SK-N-SH (cell line): ENCODE measurements around the gene SP1. TPM values are rescaled to one million over a fixed set of nuclear protein-coding genes. Genes with fewer than 3 reads are reported as not detected.
A peak's percentile ranks its signal among the peaks of the same experiment; 100 is the strongest.

Experiments
- CTCF ChIA-PET: fragments of 300-600, 350-600 bp; formaldehyde crosslinking; extraction: SDS; loops from one replicate; lab custom pipeline; 2021; lab: Yijun Ruan, JAX
- POLR2A ChIA-PET: fragments of 350-600 bp; sonication (Branson Sonifier 250); formaldehyde crosslinking; extraction: SDS; loops from one replicate; lab custom pipeline; 2020; ENCODE audit warnings: antibody characterized with exemption, inconsistent platforms; lab: Yijun Ruan, JAX
- DNase-seq: peaks from one replicate; pipeline ENCODE4 v3.0.0; 2012
- H2AFZ ChIP-seq: fragments of 200-600 bp; sonication (generic); 2 replicates; pipeline ENCODE4 v1.8.1; 2016; ENCODE audit warnings: antibody characterized with exemption, mild to moderate bottlenecking, low read depth
- H3F3A ChIP-seq: fragments of 200-600 bp; sonication (generic); replicated peaks from 2 replicates; pipeline ENCODE3; 2016; ENCODE audit warnings: antibody characterized with exemption, mild to moderate bottlenecking; ENCODE audit not compliant: insufficient read depth
- H3K27ac ChIP-seq, 2 experiments: fragments of 200-500 bp in 1 of 2; fragments of 200-600 bp in 1 of 2; sonication (Bioruptor generic) in 1 of 2; sonication (generic), shearing (Covaris generic) in 1 of 2; 2 replicates each; pipeline versions ENCODE4 v1.5.1 to v1.6.1; 2014 to 2016; ENCODE audit warnings: low read depth in 2 of 2, inconsistent platforms in 1 of 2, low read length in 1 of 2, mild to moderate bottlenecking in 1 of 2, mixed read lengths in 1 of 2
- H3K27me3 ChIP-seq: fragments of 200-600 bp; sonication (generic), shearing (Covaris generic); 2 replicates; pipeline ENCODE4 v1.6.1; 2016; ENCODE audit warnings: mixed run types; ENCODE audit not compliant: insufficient read depth
- H3K36me3 ChIP-seq, 2 experiments: fragments of 200-500 bp in 1 of 2; fragments of 200-600 bp in 1 of 2; sonication (Bioruptor generic) in 1 of 2; sonication (generic) in 1 of 2; replicated peaks in 1 of 2; 2 replicates each; pipeline versions ENCODE3 to v1.5.1; 2014 to 2016; ENCODE audit warnings: low read length in 1 of 2, mild to moderate bottlenecking in 1 of 2; ENCODE audit not compliant: insufficient read depth in 2 of 2, control insufficient read depth in 1 of 2
- H3K4me1 ChIP-seq, 2 experiments: fragments of 200-500 bp in 1 of 2; fragments of 200-600 bp in 1 of 2; sonication (Bioruptor generic) in 1 of 2; sonication (generic), shearing (Covaris generic) in 1 of 2; 2 replicates each; pipeline versions ENCODE4 v1.5.1 to v1.6.1; 2014 to 2016; ENCODE audit warnings: low read depth in 1 of 2, low read length in 1 of 2, mixed run types in 1 of 2; ENCODE audit not compliant: insufficient read depth in 2 of 2, control insufficient read depth in 1 of 2
- H3K4me2 ChIP-seq: fragments of 200-600 bp; sonication (generic), shearing (Covaris generic); 2 replicates; pipeline ENCODE4 v1.6.1; 2017; ENCODE audit warnings: mixed run types
- H3K4me3 ChIP-seq, 2 experiments: fragments of 200-500 bp in 1 of 2; fragments of 200-600 bp in 1 of 2; sonication (Bioruptor generic) in 1 of 2; sonication (generic), shearing (Covaris generic) in 1 of 2; 2 replicates each; pipeline versions ENCODE4 v1.5.1 to v1.8.1; 2014 to 2016; ENCODE audit warnings: low read depth in 2 of 2, inconsistent platforms in 1 of 2, low read length in 1 of 2, mild to moderate bottlenecking in 1 of 2, mixed read lengths in 1 of 2, moderate library complexity in 1 of 2
- H3K79me2 ChIP-seq: fragments of 200-600 bp; sonication (generic); 2 replicates; pipeline ENCODE4 v1.8.1; 2017; ENCODE audit warnings: mild to moderate bottlenecking; ENCODE audit not compliant: insufficient read depth
- H3K9ac ChIP-seq: fragments of 200-600 bp; sonication (generic); 2 replicates; pipeline ENCODE4 v1.6.1; 2017; ENCODE audit warnings: mixed run types
- H3K9me2 ChIP-seq: fragments of 200-600 bp; sonication (generic); 2 replicates; pipeline ENCODE4 v1.6.1; 2017; ENCODE audit warnings: mixed run types
- H3K9me3 ChIP-seq: fragments of 200-600 bp; sonication (generic); 2 replicates; pipeline ENCODE4 v1.6.1; 2017; ENCODE audit warnings: mixed run types, mild to moderate bottlenecking, moderate library complexity
- H4K20me1 ChIP-seq: fragments of 200-600 bp; sonication (generic); 2 replicates; pipeline ENCODE4 v1.6.1; 2017; ENCODE audit warnings: mild to moderate bottlenecking, mixed run types; ENCODE audit not compliant: insufficient read depth
- CHD2 ChIP-seq: fragments of 150-350 bp; IDR thresholded peaks from 2 replicates; pipeline ENCODE4 v1.6.1; 2018; ENCODE audit warnings: low read length; ENCODE audit not compliant: partially characterized antibody
- CTCF ChIP-seq: fragments of 200-600 bp; sonication (generic); IDR thresholded peaks from 2 replicates; pipeline ENCODE4 v1.6.1; 2017; ENCODE audit warnings: antibody characterized with exemption, mild to moderate bottlenecking, moderate library complexity
- ELF1 ChIP-seq: IDR thresholded peaks from 2 replicates; pipeline ENCODE4 v1.4.0; 2012
- EZH2phosphoT487 ChIP-seq: fragments of 200-600 bp; sonication (generic); IDR thresholded peaks from 2 replicates; pipeline ENCODE4 v1.6.1; 2017; ENCODE audit warnings: low read depth, mixed run types, mild to moderate bottlenecking, antibody characterized with exemption, moderate library complexity, borderline replicate concordance
- GABPA ChIP-seq: IDR thresholded peaks from 2 replicates; pipeline ENCODE4 v1.4.0; 2012; ENCODE audit warnings: low read depth, mild to moderate bottlenecking
- GATA2 ChIP-seq: sonication (generic); formaldehyde crosslinking; IDR thresholded peaks from 2 replicates; pipeline ENCODE4 v1.5.0; 2020; ENCODE audit warnings: mild to moderate bottlenecking, missing genetic modification reagents
- MXI1 ChIP-seq: IDR thresholded peaks from 2 replicates; pipeline ENCODE4 v1.6.1; 2012; ENCODE audit warnings: mild to moderate bottlenecking, low read depth, low read length, improper control_type of control experiment
- NFIC ChIP-seq: IDR thresholded peaks from 2 replicates; pipeline ENCODE4 v1.4.0; 2012; ENCODE audit warnings: borderline replicate concordance
- NRF1 ChIP-seq: IDR thresholded peaks from 2 replicates; pipeline ENCODE4 v1.6.1; 2012; ENCODE audit warnings: low read depth, mild to moderate bottlenecking, low read length
- PBX3 ChIP-seq: IDR thresholded peaks from 2 replicates; pipeline ENCODE4; 2012
- RCOR1 ChIP-seq: fragments of 150-350 bp; IDR thresholded peaks from 2 replicates; pipeline ENCODE4 v1.6.1; 2017; ENCODE audit warnings: antibody characterized with exemption, low read length
- RXRA ChIP-seq: IDR thresholded peaks from 2 replicates; pipeline ENCODE4 v1.4.0; 2012; ENCODE audit warnings: low read depth, mild to moderate bottlenecking, borderline replicate concordance
- TAF1 ChIP-seq: IDR thresholded peaks from 2 replicates; pipeline ENCODE4 v1.6.1; 2012; ENCODE audit warnings: low read depth, mild to moderate bottlenecking, low read length, moderate library complexity, borderline replicate concordance
- USF1 ChIP-seq: IDR thresholded peaks from 2 replicates; pipeline ENCODE4 v1.4.0; 2012; ENCODE audit warnings: low read depth, borderline replicate concordance
- USF2 ChIP-seq: fragments of 150-350 bp; IDR thresholded peaks from 2 replicates; pipeline ENCODE4 v1.6.1; 2017; ENCODE audit warnings: antibody characterized with exemption, low read length, low read depth, borderline replicate concordance
- YY1 ChIP-seq: IDR thresholded peaks from 2 replicates; pipeline ENCODE4 v1.4.0; 2012; ENCODE audit warnings: low read depth, mild to moderate bottlenecking
- ZBTB33 ChIP-seq: IDR thresholded peaks from 2 replicates; pipeline ENCODE4 v1.4.0; 2012; ENCODE audit warnings: low read depth, borderline replicate concordance
- WGBS: methylation state at CpG from one replicate; pipeline ENCODE4 v1.1.6; 2017; ENCODE audit warnings: low lambda C conversion rate; 5-methylcytosine and 5-hydroxymethylcytosine counted together
- polyA plus RNA-seq, 3 experiments: library from polyadenylated mRNA; depleted of rRNA; stranded (reverse); fragments of >200 nt; gene quantifications; 2 replicates each; pipeline ENCODE4 v1.2.3, GENCODE V29; 2012

Gene SP1
- polyA plus RNA-seq, 1 of the 3 experiments (the other 2 are of a cell fraction), result 12.9 TPM

GRCh38 chr12:53381731-53382630 lies 2.0 kb downstream of the SP1 start (continued):
- TF ChIP-seq USF2 (no peak), RXRA (no peak), ZBTB33 (no peak), YY1 (no peak)

DNA sequence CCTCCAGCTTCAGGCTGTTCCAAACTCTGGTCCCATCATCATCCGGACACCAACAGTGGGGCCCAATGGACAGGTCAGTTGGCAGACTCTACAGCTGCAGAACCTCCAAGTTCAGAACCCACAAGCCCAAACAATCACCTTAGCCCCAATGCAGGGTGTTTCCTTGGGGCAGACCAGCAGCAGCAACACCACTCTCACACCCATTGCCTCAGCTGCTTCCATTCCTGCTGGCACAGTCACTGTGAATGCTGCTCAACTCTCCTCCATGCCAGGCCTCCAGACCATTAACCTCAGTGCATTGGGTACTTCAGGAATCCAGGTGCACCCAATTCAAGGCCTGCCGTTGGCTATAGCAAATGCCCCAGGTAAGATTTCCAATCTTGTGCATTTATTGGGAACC lies 3.3 kb downstream of the SP1 start:
- peaks cover 73% of the 10 kb centered on the region for H3K79me2 ChIP-seq
- POLR2A ChIA-PET, result interaction anchor here (1.1 kb wide), 1 partner anchor 118 kb away, joined by 3 read pairs; the partner anchor contains the start of gene TARBP2

More for the DNA sequence above, 3.3 kb downstream of the SP1 start:
- Histone ChIP-seq H3K27me3 (no peaks in the 10 kb centered on the region), H3K4me1 (peaks cover 31 to 51% of the 10 kb centered on the region in 2 experiments), H3K9me2 (no peaks in the 10 kb centered on the region), H3K36me3 (peaks cover 14 to 41% of the 10 kb centered on the region in 2 experiments), H3K27ac (peak overlapping the region in 1 of 2 experiments; percentile 29; a peak in 1 of 4 replicates), H3K9me3 (no peaks in the 10 kb centered on the region), H2AFZ (no peak overlapping the region), H3K9ac (no peak overlapping the region), H3K4me3 (peak overlapping the region; percentile 2 to 69), H4K20me1 (peaks cover 19% of the 10 kb centered on the region; the same call in 1 of the 2 replicates), H3F3A (peaks cover 35% of the 10 kb centered on the region), H3K4me2 (peak overlapping the region; percentile 89)
- no peak for DNase-seq
- CTCF ChIA-PET, result interaction anchor here (0.7 to 4.8 kb wide), 8 partner anchors 9 to 169 kb away, joined by 3 to 53 read pairs (median 12); partner anchors contain the start of genes AAAS and AMHR2
- 23% methylated on average over 1 of the region's 2 CpGs for WGBS
- TF ChIP-seq RXRA, result no peak
- no peak for TF ChIP-seq RCOR1
- no peak for TF ChIP-seq NRF1
- no peak for TF ChIP-seq TAF1
- no peak for TF ChIP-seq MXI1
- TF ChIP-seq CTCF, result no peak
- no peak for TF ChIP-seq USF2
- TF ChIP-seq GATA2 (CRISPR knock-in tag), result no peak
- no peak for TF ChIP-seq GABPA
- no peak for TF ChIP-seq USF1
- TF ChIP-seq CHD2, result no peak
- no peak for TF ChIP-seq EZH2phosphoT487
- no peak for TF ChIP-seq PBX3
- no peak for TF ChIP-seq NFIC
- no peak for TF ChIP-seq ELF1
